Lung (tissue), 12 donors: ENCODE measurements around the gene VSIG2. TPM values are rescaled to one million over a fixed set of nuclear protein-coding genes. Genes with fewer than 3 reads are reported as not detected.
A peak's percentile ranks its signal among the peaks of the same experiment; 100 is the strongest.

Source experiments
- ATAC-seq: fragments of 200-7000 bp; cut with Tn5 transposase; one replicate; pipeline ENCODE4 v1.9.1; 2020; ENCODE audit warnings: moderate number of reproducible peaks; ENCODE audit not compliant: insufficient read depth, low FRiP score
- DNase-seq, 3 donors: peaks; one replicate each; pipeline ENCODE4 v3.0.0-alpha.2; 2013 to 2017
- H3K27ac ChIP-seq, 2 donors: one replicate each; pipeline ENCODE4 v1.5.1; 2013; ENCODE audit warnings: mild to moderate bottlenecking in 2 of 2, moderate library complexity in 2 of 2, control low read depth in 1 of 2, inconsistent platforms in 1 of 2, low read depth in 1 of 2, low read length in 1 of 2
- H3K27me3 ChIP-seq, 3 donors: one replicate each; pipeline ENCODE4 v1.5.1; 2013; ENCODE audit warnings: low read length in 2 of 3; ENCODE audit not compliant: control insufficient read depth in 3 of 3, insufficient read depth in 3 of 3
- H3K36me3 ChIP-seq, 4 donors: one replicate each; pipeline ENCODE4 v1.5.1; 2013; ENCODE audit warnings: low read length in 4 of 4, mild to moderate bottlenecking in 1 of 4, moderate library complexity in 1 of 4; ENCODE audit not compliant: control insufficient read depth in 4 of 4, insufficient read depth in 4 of 4
- H3K4me1 ChIP-seq, 5 donors: one replicate each; pipeline ENCODE4 v1.5.1; 2013; ENCODE audit warnings: low read length in 5 of 5, mild to moderate bottlenecking in 2 of 5, moderate library complexity in 1 of 5; ENCODE audit not compliant: control insufficient read depth in 5 of 5, insufficient read depth in 5 of 5
- H3K4me3 ChIP-seq: one replicate; pipeline ENCODE4 v1.5.1; 2013; ENCODE audit warnings: mild to moderate bottlenecking, control low read depth, moderate library complexity
- H3K9ac ChIP-seq, 2 donors: one replicate each; pipeline ENCODE4 v1.5.1; 2013; ENCODE audit warnings: low read length in 2 of 2, control low read depth in 1 of 2; ENCODE audit not compliant: insufficient read depth in 1 of 2
- H3K9me3 ChIP-seq, 4 donors: one replicate each; pipeline ENCODE4 v1.5.1; 2013; ENCODE audit warnings: low read length in 3 of 4, mild to moderate bottlenecking in 1 of 4, moderate library complexity in 1 of 4; ENCODE audit not compliant: control insufficient read depth in 4 of 4, insufficient read depth in 3 of 4
- CTCF ChIP-seq: IDR thresholded peaks from 2 replicates; pipeline ENCODE4 v1.5.1; 2012; ENCODE audit warnings: mild to moderate bottlenecking; ENCODE audit errors: control extremely low read depth, extremely low read depth
- WGBS, 2 donors: extraction: QIAGEN DNeasy Blood & Tissue Kit; methylation state at CpG; one replicate each; pipeline ENCODE4 v1.1.7; 2013; 5-methylcytosine and 5-hydroxymethylcytosine counted together
- polyA plus RNA-seq, 2 donors: library from polyadenylated mRNA; stranded (reverse); fragments of 200-250 nt; gene quantifications; one replicate each; pipeline ENCODE4 v1.2.1, GENCODE V29; 2013
- total RNA-seq, 2 donors: library from RNA; depleted of rRNA in 1 of 2; stranded (reverse); fragments of >200 nt in 1 of 2; gene quantifications; one replicate each; pipeline ENCODE4 v1.2.1, GENCODE V29; 2014 to 2021
- donor health status: control.
- donor health status: control.
- donor health status: Bipolar disorder and iron deficiency.
- donor health status: healthy.
- donor health status: DM: yes; HTN: yes; CAD: no.

VSIG2 gene
- total and polyA plus RNA-seq, 4 donors, result 20.2 to 39.8 (median 25.6) TPM

- no peak for TF ChIP-seq CTCF
- H3K27ac ChIP-seq, result peak overlapping the region; percentile 82 to 93
- ATAC-seq (no peak), DNase-seq (peak in 2 of 3 donors; percentile 20 to 41)
- peak overlapping the region in 1 of 2 donors; percentile 13 for H3K9ac ChIP-seq
- peaks cover 0 to 6% (median 1%) of the 10 kb centered on the region in 4 donors for H3K36me3 ChIP-seq
- H3K9me3 ChIP-seq, result peaks cover 0 to 2% (median 0%) of the 10 kb centered on the region in 4 donors
- H3K27me3 ChIP-seq, result peaks cover 0 to 55% (median 52%) of the 10 kb centered on the region in 3 donors
- WGBS, 2 donors, result 6 to 8% methylated on average over 24 to 25 of the region's 25 CpGs
- H3K4me3 ChIP-seq, result peak overlapping the region; percentile 55
- peaks cover 0 to 40% (median 14%) of the 10 kb centered on the region in 5 donors for H3K4me1 ChIP-seq
Measured at GRCh38 chr11:124760205-124760652, 8.2 kb upstream of the VSIG2 start.

GRCh38 chr11:124759266-124760204 is 7.5 kb upstream of the VSIG2 start:
- Histone ChIP-seq H3K4me1 (peaks cover 0 to 40% (median 14%) of the 10 kb centered on the region in 5 donors), H3K4me3 (peak overlapping the region; percentile 55), H3K27me3 (peaks cover 0 to 59% (median 52%) of the 10 kb centered on the region in 3 donors), H3K9me3 (peaks cover 0 to 2% (median 0%) of the 10 kb centered on the region in 4 donors), H3K27ac (peak overlapping the region; percentile 82 to 93), H3K9ac (peak overlapping the region in 1 of 2 donors; percentile 13), H3K36me3 (peaks cover 0 to 3% (median under 1%) of the 10 kb centered on the region in 4 donors)
- DNase-seq (peak; percentile 40 to 78 (median 53)), ATAC-seq (no peak)
- 11 to 12% methylated on average over 52 of the region's 52 CpGs for WGBS, 2 donors
- no peak for TF ChIP-seq CTCF

GRCh38 chr11:124758355-124759265 is 6.6 kb upstream of the VSIG2 start:
- no peak overlapping the region for H3K9ac ChIP-seq
- H3K4me3 ChIP-seq, result peak overlapping the region; percentile 55
- H3K4me1 ChIP-seq, result peaks cover 0 to 41% (median 18%) of the 10 kb centered on the region in 5 donors
- peaks cover 0 to 10% (median 0%) of the 10 kb centered on the region in 4 donors for H3K36me3 ChIP-seq
- TF ChIP-seq CTCF, result peak; percentile 30
- WGBS, 2 donors, result 8 to 11% methylated on average over 53 of the region's 53 CpGs
- H3K27ac ChIP-seq, result peak overlapping the region; percentile 62 to 82
- ATAC-seq (peak; percentile 45), DNase-seq (peak; percentile 74 to 84 (median 79))
- peaks cover 0 to 59% (median 55%) of the 10 kb centered on the region in 3 donors for H3K27me3 ChIP-seq
- H3K9me3 ChIP-seq, result peaks cover 0 to 2% (median 0%) of the 10 kb centered on the region in 4 donors
